IMR-90 (cell line): ENCODE measurements around the gene AAMDC.
"Not testable (repeated sequence)": the region's sequence is repeated elsewhere in the genome, so short reads cannot be mapped to it uniquely, and the experiment has no call there.

Experiments
- CTCF ChIP-seq: conservative IDR thresholded peaks from 2 replicates; pipeline ENCODE4 v1.5.1; 2012; ENCODE audit warnings: mild to moderate bottlenecking, low read depth, low read length, improper control_type of control experiment
- POLR2A ChIP-seq: IDR thresholded peaks from 2 replicates; pipeline ENCODE4 v1.6.1; 2012; ENCODE audit warnings: mild to moderate bottlenecking, low read depth, low read length
- SMC3 ChIP-seq: fragments of 150-350 bp; IDR thresholded peaks from 2 replicates; pipeline ENCODE4 v1.6.1; 2016; ENCODE audit warnings: low read depth, mild to moderate bottlenecking, antibody characterized with exemption, low read length, moderate library complexity
- USF2 ChIP-seq: fragments of 150-350 bp; IDR thresholded peaks from 2 replicates; pipeline ENCODE4 v1.6.1; 2017; ENCODE audit warnings: mild to moderate bottlenecking, antibody characterized with exemption, low read length, low read depth

GRCh38 chr11:77891703-77892102 lies 70.8 kb downstream of the AAMDC start:
- not testable (repeated sequence) for TF ChIP-seq CTCF, USF2, POLR2A, SMC3
